Skeletal muscle tissue (tissue), 5 donors: ENCODE measurements around the gene CATSPERB. TPM values are rescaled to one million over a fixed set of nuclear protein-coding genes. Genes with fewer than 3 reads are reported as not detected.
"Not testable (repeated sequence)": the region's sequence is repeated elsewhere in the genome, so short reads cannot be mapped to it uniquely, and the experiment has no call there.

Source experiments
- H3K27ac ChIP-seq: one replicate; pipeline ENCODE4 v1.7.0; 2013; ENCODE audit warnings: mild to moderate bottlenecking, low read depth, low read length, inconsistent platforms
- H3K27me3 ChIP-seq, 3 donors: one replicate each; pipeline ENCODE4 v1.7.0; 2013; ENCODE audit warnings: low read length in 3 of 3; ENCODE audit not compliant: control insufficient read depth in 3 of 3, insufficient read depth in 3 of 3
- H3K36me3 ChIP-seq, 3 donors: one replicate each; pipeline ENCODE4 v1.7.0; 2013; ENCODE audit warnings: low read length in 3 of 3; ENCODE audit not compliant: control insufficient read depth in 3 of 3, insufficient read depth in 3 of 3
- H3K4me1 ChIP-seq, 3 donors: one replicate each; pipeline ENCODE4 v1.7.0; 2013; ENCODE audit warnings: low read length in 3 of 3, mild to moderate bottlenecking in 3 of 3; ENCODE audit not compliant: control insufficient read depth in 3 of 3, insufficient read depth in 3 of 3
- H3K4me3 ChIP-seq, 3 donors: one replicate each; pipeline ENCODE4 v1.7.0; 2013; ENCODE audit warnings: low read length in 3 of 3
- H3K9ac ChIP-seq, 3 donors: one replicate each; pipeline ENCODE4 v1.7.0; 2013; ENCODE audit warnings: low read length in 3 of 3, mild to moderate bottlenecking in 3 of 3, moderate library complexity in 2 of 3, low read depth in 1 of 3
- H3K9me3 ChIP-seq, 3 donors: one replicate each; pipeline ENCODE4 v1.7.0; 2013; ENCODE audit warnings: low read length in 3 of 3; ENCODE audit not compliant: control insufficient read depth in 3 of 3
- small RNA-seq: library from RNA; depleted of rRNA; stranded (forward); fragments of <200 nt; gene quantifications from one replicate; pipeline ENCODE3, GENCODE V24; 2014
- total RNA-seq: library from RNA; depleted of rRNA; stranded (reverse); fragments of >200 nt; gene quantifications from one replicate; pipeline ENCODE4 v1.2.3, GENCODE V29; 2014
- donor health status: Osteomylitis.

Gene CATSPERB
- total RNA-seq, 1 donor from 2014 or later = 2.1 TPM

DNA sequence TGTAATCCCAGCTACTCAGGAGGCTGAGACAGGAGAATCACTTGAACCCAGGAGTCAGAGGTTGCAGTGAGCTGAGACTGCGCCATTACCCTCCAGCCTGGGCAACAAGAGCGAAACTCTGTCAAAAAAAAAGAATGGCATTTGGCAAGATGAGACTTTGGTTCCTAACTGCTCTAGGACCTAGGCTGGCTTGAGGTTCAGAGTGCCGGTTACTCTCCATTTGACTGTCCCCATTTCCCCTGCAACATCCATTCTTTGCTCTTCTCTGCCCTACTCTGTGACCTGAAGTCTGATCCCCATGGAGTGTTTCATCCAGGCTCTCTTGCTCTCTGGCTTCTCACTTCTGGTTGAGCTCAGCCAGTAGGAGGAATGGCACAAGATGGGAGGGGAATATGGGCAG lies 195.6 kb downstream of the CATSPERB start:
- Histone ChIP-seq H3K27me3 (peaks cover 0 to 3% (median 0%) of the 10 kb centered on the region in 3 donors), H3K9ac (no peak overlapping the region), H3K4me1 (no peaks in the 10 kb centered on the region), H3K9me3 (no peaks in the 10 kb centered on the region), H3K27ac (no peak overlapping the region), H3K36me3 (no peaks in the 10 kb centered on the region), H3K4me3 (no peak overlapping the region)

DNA sequence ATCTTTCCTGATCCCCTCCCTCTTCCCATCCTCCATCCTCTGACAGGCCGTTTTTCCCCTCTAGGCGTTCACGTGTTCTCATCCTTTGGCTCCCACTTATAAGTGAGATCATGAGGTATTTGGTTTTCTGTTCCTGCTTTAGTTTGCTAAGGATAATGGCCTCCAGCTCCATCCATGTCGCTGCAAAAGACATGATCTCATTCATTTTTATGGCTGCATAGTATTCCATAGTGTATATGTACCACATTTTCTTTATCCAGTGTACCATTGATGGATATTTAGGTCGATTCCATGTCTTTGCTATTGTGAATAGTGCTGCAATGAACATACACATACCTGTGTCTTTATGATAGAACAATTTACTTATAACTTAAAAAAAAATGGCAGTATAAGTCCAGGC lies 197.8 kb downstream of the CATSPERB start:
- H3K4me3 ChIP-seq, H3K9me3 ChIP-seq, H3K36me3 ChIP-seq, H3K9ac ChIP-seq, H3K27me3 ChIP-seq, H3K4me1 ChIP-seq, H3K27ac ChIP-seq: not testable (repeated sequence)

DNA sequence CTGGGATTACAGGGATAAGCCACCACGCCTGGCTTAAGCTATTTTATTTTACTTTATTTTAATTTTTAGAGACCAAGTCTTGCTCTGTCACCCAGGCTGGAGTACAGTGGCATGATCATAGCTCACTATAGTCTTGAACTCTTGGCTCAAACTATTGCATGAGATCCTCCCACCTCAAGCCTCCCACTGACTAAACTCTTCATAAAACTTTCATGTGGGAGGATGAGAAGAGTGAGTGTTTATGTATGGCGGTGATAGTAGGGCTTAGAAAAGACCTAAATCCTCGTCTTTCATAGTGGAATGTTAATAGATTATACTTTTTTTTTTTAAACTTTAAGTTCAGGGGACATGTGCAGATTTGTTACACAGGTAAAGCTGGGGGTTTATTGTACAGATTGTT lies 198.3 kb downstream of the CATSPERB start:
- no peak overlapping the region for H3K27ac ChIP-seq
- no peak overlapping the region for H3K4me3 ChIP-seq

More for the DNA sequence above, 198.3 kb downstream of the CATSPERB start:
- no peaks in the 10 kb centered on the region for H3K4me1 ChIP-seq
- H3K27me3 ChIP-seq = peaks cover 0 to 3% (median 0%) of the 10 kb centered on the region in 3 donors
- no peaks in the 10 kb centered on the region for H3K9me3 ChIP-seq
- no peaks in the 10 kb centered on the region for H3K36me3 ChIP-seq
- H3K9ac ChIP-seq = no peak overlapping the region

Small RNA genes within 50 kb of the gene (small RNA-seq; reads per million reads assigned to genes)
- gene AL133373.1 (not detected), gene POLR3GP1 (not detected), gene RF00012 (not detected)

Other genes starting within 250 kb of the CATSPERB start
- gene PPP4R3A, start 221.8 kb downstream of the CATSPERB start, total RNA-seq = 75.2 TPM
- 5.7 TPM for gene TC2N, start 135.4 kb upstream of the CATSPERB start, total RNA-seq
- 24.5 TPM for gene FBLN5, start 215.6 kb upstream of the CATSPERB start, total RNA-seq